ENCODE results near the gene EPHA3. TPM values are rescaled to one million over a fixed set of nuclear protein-coding genes. Genes with fewer than 3 reads are reported as not detected.

EPHA3 gene
- total RNA-seq, 1 donor = not detected

- no peak for DNase-seq (ENCODE audit: low read depth in 2 of 3, low spot score in 2 of 3)
These were observed 418.2 kb downstream of the EPHA3 start for GRCh38 chr3:89525609-89526008.

GRCh38 chr3:89527736-89528305 is 420.4 kb downstream of the EPHA3 start:
- DNase-seq (ENCODE audit: low read depth in 2 of 3, low spot score in 2 of 3) = no peak

All from hematopoietic multipotent progenitor cell (in vitro differentiated cells).